A549 (cell line): ENCODE results near the gene AIRE. TPM values are rescaled to one million over a fixed set of nuclear protein-coding genes. Genes with fewer than 3 reads are reported as not detected.

Source experiments
- ATAC-seq, 2 experiments: fragments of 200-7000 bp in 1 of 2; fragments of >200 bp in 1 of 2; cut with Nextera tagmentation in 1 of 2; cut with Tn5 transposase in 1 of 2; 3 replicates each; pipeline versions ENCODE4 v1.8.0 to v1.9.1; 2018 to 2020; ENCODE audit warnings: mild to moderate bottlenecking in 1 of 2, moderate library complexity in 1 of 2
- CTCF ChIA-PET: fragments of 300-600 bp; sonication (Branson Sonifier 250); formaldehyde crosslinking; extraction: SDS; loops from one replicate; lab custom pipeline; 2021; ENCODE audit warnings: antibody characterized with exemption, inconsistent platforms; lab: Yijun Ruan, JAX
- POLR2A ChIA-PET: fragments of 350-600 bp; formaldehyde crosslinking; extraction: SDS; loops from one replicate; lab custom pipeline; 2021; ENCODE audit warnings: antibody characterized with exemption, inconsistent platforms; lab: Yijun Ruan, JAX
- DNase-seq, 2 experiments: peaks; one replicate each; pipeline versions ENCODE4 v3.0.0 to v3.0.0-alpha.2; 2011 to 2016; ENCODE audit warnings: low read depth in 1 of 2, low spot score in 1 of 2
- FAIRE-seq: peaks from 2 replicates; lab custom pipeline; 2011; peaks lifted over from hg19 to GRCh38; lab: Jason Lieb, UNC
- H3K27ac ChIP-seq, 2 experiments: fragments of >200 bp; sonication (Bioruptor Twin); formaldehyde crosslinking; 3 replicates each; pipeline ENCODE4 v1.5.1; 2016 to 2017
- H3K4me1 ChIP-seq: fragments of >200 bp; sonication (Bioruptor Twin); formaldehyde crosslinking; 3 replicates; pipeline ENCODE4 v1.6.1; 2016
- H3K4me2 ChIP-seq: fragments of >200 bp; sonication (Bioruptor Twin); formaldehyde crosslinking; 3 replicates; pipeline ENCODE4 v1.6.1; 2016
- H3K4me3 ChIP-seq: fragments of >200 bp; sonication (Bioruptor Twin); formaldehyde crosslinking; 3 replicates; pipeline ENCODE4 v1.5.1; 2016
- H3K9me3 ChIP-seq: fragments of >200 bp; sonication (Bioruptor Twin); formaldehyde crosslinking; 3 replicates; pipeline ENCODE4 v1.6.1; 2016
- CHD2 ChIP-seq: fragments of 150-350 bp; IDR thresholded peaks from 2 replicates; pipeline ENCODE4 v1.6.1; 2014; ENCODE audit warnings: low read length; ENCODE audit not compliant: partially characterized antibody
- CHD4 ChIP-seq: fragments of 200-600 bp; sonication (generic); IDR thresholded peaks from 2 replicates; pipeline ENCODE4 v1.6.1; 2016; ENCODE audit warnings: antibody characterized with exemption, mild to moderate bottlenecking, borderline replicate concordance
- ESRRA ChIP-seq: fragments of 150-350 bp; IDR thresholded peaks from 2 replicates; pipeline ENCODE4 v1.6.1; 2014; ENCODE audit warnings: mild to moderate bottlenecking, low read length, borderline replicate concordance
- FOXS1 ChIP-seq: fragments of 250-450 bp; sonication (Bioruptor Pico); IDR thresholded peaks from 2 replicates; pipeline ENCODE4 v1.5.0; 2020; ENCODE audit warnings: mild to moderate bottlenecking, moderate library complexity
- GATA3 ChIP-seq: IDR thresholded peaks from 2 replicates; pipeline ENCODE4 v1.6.1; 2012; ENCODE audit warnings: borderline replicate concordance
- HES2 ChIP-seq: fragments of >200 bp; sonication (Bioruptor Twin); formaldehyde crosslinking; IDR thresholded peaks from 2 replicates; pipeline ENCODE4 v1.6.1; 2016
- HOXA7 ChIP-seq: fragments of 250-450 bp; sonication (Bioruptor Pico); IDR thresholded peaks from 2 replicates; pipeline ENCODE4 v1.5.0; 2020; ENCODE audit warnings: mild to moderate bottlenecking, moderate library complexity
- HOXB13 ChIP-seq: fragments of 250-450 bp; sonication (Bioruptor Pico); IDR thresholded peaks from 2 replicates; pipeline ENCODE4 v1.5.0; 2020; ENCODE audit warnings: low read depth, mild to moderate bottlenecking, moderate library complexity
- KDM1A ChIP-seq: fragments of 200-600 bp; sonication (generic); IDR thresholded peaks from 2 replicates; pipeline ENCODE4 v1.6.1; 2016; ENCODE audit warnings: low read depth, mild to moderate bottlenecking
- MAFK ChIP-seq: fragments of 450-650 bp; IDR thresholded peaks from 2 replicates; pipeline ENCODE4 v1.6.1; 2014; ENCODE audit not compliant: partially characterized antibody
- MYC ChIP-seq: IDR thresholded peaks from 2 replicates; pipeline ENCODE4 v1.6.1; 2012; ENCODE audit warnings: mild to moderate bottlenecking, inconsistent platforms, low read length, improper control_type of control experiment, borderline replicate concordance
- NR3C1 ChIP-seq: fragments of >200 bp; sonication (Bioruptor Twin); formaldehyde crosslinking; IDR thresholded peaks from 3 replicates; pipeline ENCODE4 v1.6.1; 2017
- PBX3 ChIP-seq: IDR thresholded peaks from 2 replicates; pipeline ENCODE4 v1.6.1; 2012
- PHF8 ChIP-seq: fragments of 200-600 bp; sonication (generic); IDR thresholded peaks from 2 replicates; pipeline ENCODE4 v1.6.1; 2016; ENCODE audit warnings: low read depth, mild to moderate bottlenecking, antibody characterized with exemption, moderate library complexity, borderline replicate concordance
- SMC3 ChIP-seq: fragments of >200 bp; sonication (Bioruptor Twin); formaldehyde crosslinking; IDR thresholded peaks from 3 replicates; pipeline ENCODE4 v1.6.1; 2018; ENCODE audit warnings: inconsistent platforms
- SREBF2 ChIP-seq: fragments of 450-650 bp; IDR thresholded peaks from 2 replicates; pipeline ENCODE4 v1.6.1; 2014; ENCODE audit warnings: mild to moderate bottlenecking, moderate library complexity
- TP53 ChIP-seq: fragments of 250-450 bp; sonication (Bioruptor Pico); IDR thresholded peaks from 2 replicates; pipeline ENCODE4 v1.5.0; 2021; ENCODE audit warnings: mild to moderate bottlenecking, moderate library complexity
- ZC3H11A ChIP-seq: fragments of 450-650 bp; IDR thresholded peaks from 2 replicates; pipeline ENCODE4 v1.6.1; 2014; ENCODE audit warnings: antibody characterized with exemption, mild to moderate bottlenecking
- ZFP36 ChIP-seq: fragments of 450-650 bp; IDR thresholded peaks from 2 replicates; pipeline ENCODE4 v1.6.1; 2014; ENCODE audit warnings: borderline replicate concordance; ENCODE audit not compliant: partially characterized antibody
- ZNF302 ChIP-seq: fragments of 250-450 bp; sonication (Bioruptor Pico); IDR thresholded peaks from 2 replicates; pipeline ENCODE4 v1.9.0; 2021; ENCODE audit warnings: inconsistent platforms, mild to moderate bottlenecking, moderate library complexity
- WGBS: methylation state at CpG from one replicate; pipeline ENCODE4 v1.1.6; 2017; ENCODE audit errors: missing lambda C conversion rate; 5-methylcytosine and 5-hydroxymethylcytosine counted together
- polyA plus RNA-seq, 4 experiments: library from polyadenylated mRNA; depleted of rRNA in 3 of 4; stranded (reverse); fragments of >200 nt; fragmentation: RNase III in 1 of 4; extraction: RNeasy Plus Mini Kit Qiagen cat#74134 plus additional on column Dnase treatment in 1 of 4; gene quantifications; 2 replicates in 3 of 4; 3 replicates in 1 of 4; pipeline ENCODE4 v1.2.3, GENCODE V29; 2011 to 2017
- TF ChIP-seq, protein P1 (sequence below): fragments of 450-650 bp; IDR thresholded peaks from 2 replicates; pipeline ENCODE4 v1.6.1; 2014; ENCODE audit warnings: antibody characterized with exemption

Gene AIRE
- polyA plus RNA-seq, 2 of the 4 experiments (the other 2 are of a cell fraction): not detected

DNA sequence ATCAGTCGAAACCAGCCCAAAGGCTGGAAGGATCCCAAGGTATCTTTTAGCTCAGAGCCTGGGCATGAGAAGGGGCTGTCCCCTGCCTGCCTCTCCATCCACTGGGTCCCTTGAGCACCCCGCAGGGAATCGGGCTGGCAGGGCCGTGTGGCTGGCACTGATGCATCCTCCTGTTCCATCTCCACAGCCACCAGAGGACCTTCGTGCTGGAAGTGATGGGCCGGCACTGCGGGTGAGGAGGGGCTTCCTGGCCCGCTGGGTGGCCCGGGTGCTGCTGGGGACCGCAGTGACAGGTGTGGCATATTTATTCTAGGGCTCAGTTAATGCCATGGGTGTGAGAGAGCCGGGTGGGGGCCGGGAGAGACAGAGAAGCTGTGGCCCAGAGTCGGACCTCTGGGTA lies 27.8 kb downstream of the AIRE start (continued):
- TF ChIP-seq, protein P1, sequence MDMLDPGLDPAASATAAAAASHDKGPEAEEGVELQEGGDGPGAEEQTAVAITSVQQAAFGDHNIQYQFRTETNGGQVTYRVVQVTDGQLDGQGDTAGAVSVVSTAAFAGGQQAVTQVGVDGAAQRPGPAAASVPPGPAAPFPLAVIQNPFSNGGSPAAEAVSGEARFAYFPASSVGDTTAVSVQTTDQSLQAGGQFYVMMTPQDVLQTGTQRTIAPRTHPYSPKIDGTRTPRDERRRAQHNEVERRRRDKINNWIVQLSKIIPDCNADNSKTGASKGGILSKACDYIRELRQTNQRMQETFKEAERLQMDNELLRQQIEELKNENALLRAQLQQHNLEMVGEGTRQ: no peak
- TF ChIP-seq HOXB13 (CRISPR knock-in tag): no peak

- no peak for ATAC-seq
- 74% methylated on average over 5 of the region's 15 CpGs for WGBS
- Histone ChIP-seq H3K9me3 (no peaks in the 10 kb centered on the region), H3K4me1 (no peaks in the 10 kb centered on the region), H3K4me2 (no peak overlapping the region)
- ChIA-PET POLR2A (no interaction called here), CTCF (interaction anchor here (1.5 to 3.1 kb wide), 3 partner anchors 9 to 24 kb away, joined by 4 to 15 read pairs (median 6); no protein-coding TSS in a partner anchor)
- no peak for FAIRE-seq
- TF ChIP-seq ZNF302 (CRISPR knock-in tag): no peak
- no peak for TF ChIP-seq MAFK
- TF ChIP-seq ZC3H11A: no peak
- TF ChIP-seq HOXA7 (CRISPR knock-in tag): no peak
- TF ChIP-seq CHD4: no peak
- TF ChIP-seq HES2: no peak
- no peak for TF ChIP-seq MYC
- no peak for TF ChIP-seq CHD2
- TF ChIP-seq TP53 (CRISPR knock-in tag): no peak
- TF ChIP-seq ESRRA: no peak
- no peak for TF ChIP-seq SMC3
- TF ChIP-seq SREBF2: no peak
- TF ChIP-seq FOXS1: no peak
- TF ChIP-seq, protein P1: no peak
- TF ChIP-seq PHF8: no peak
- no peak for TF ChIP-seq PBX3
- TF ChIP-seq, all 56 proteins: peak for 0
- DNase-seq: no peak
- H3K27ac ChIP-seq: no peak overlapping the region
- no peak overlapping the region for H3K4me3 ChIP-seq
These were observed 28.5 kb downstream of the AIRE start for GRCh38 chr21:44314128-44314527.

GRCh38 chr21:44314561-44314960 lies 28.9 kb downstream of the AIRE start:
- FAIRE-seq (no peak), ATAC-seq (no peak), DNase-seq (no peak)
- WGBS: no CpG with 5 or more reads among the region's 11 CpGs
- Histone ChIP-seq H3K9me3 (no peaks in the 10 kb centered on the region), H3K4me1 (no peaks in the 10 kb centered on the region), H3K27ac (no peak overlapping the region), H3K4me3 (no peak overlapping the region), H3K4me2 (no peak overlapping the region)
- ChIA-PET POLR2A (no interaction called here), CTCF (interaction anchor here (1.5 to 3.1 kb wide), 3 partner anchors 9 to 23 kb away, joined by 4 to 15 read pairs (median 6); no protein-coding TSS in a partner anchor)
- no peak for TF ChIP-seq MYC
- no peak for TF ChIP-seq GATA3
- no peak for TF ChIP-seq NR3C1
- TF ChIP-seq PBX3: no peak
- TF ChIP-seq KDM1A: no peak
- TF ChIP-seq ZFP36: no peak
